K562 (cell line): ENCODE measurements around the gene PALMD. TPM values are rescaled to one million over a fixed set of nuclear protein-coding genes. Genes with fewer than 3 reads are reported as not detected.

ENCODE experiments used
- ATAC-seq: fragments of 200-7000 bp; cut with Tn5 transposase; 3 replicates; pipeline ENCODE4 v1.9.1; 2020; ENCODE audit warnings: moderate library complexity
- BruUV-seq: library from RNA; stranded (reverse); fragments of 400-500 nt; replicated peaks from 2 replicates; lab custom pipeline; 2021; lab: Mats Ljungman, UMichigan
- CTCF ChIA-PET: fragments of 300-600 bp; formaldehyde crosslinking; extraction: SDS; loops from one replicate; lab custom pipeline; 2021; ENCODE audit warnings: low intra/inter-chr PET ratio; lab: Yijun Ruan, JAX
- POLR2A ChIA-PET: fragments of 300-600, 350-650 bp; sonication (Branson Sonifier 250); formaldehyde crosslinking; extraction: SDS; loops from one replicate; lab custom pipeline; 2021; ENCODE audit warnings: antibody characterized with exemption, inconsistent platforms; lab: Yijun Ruan, JAX
- DNase-seq, 4 experiments: peaks; one replicate each; pipeline versions ENCODE4 v3.0.0 to v3.0.0-alpha.2; 2011 to 2018; ENCODE audit warnings: low spot score in 3 of 4, mixed read lengths in 3 of 4; ENCODE audit errors: extremely low read depth in 1 of 4
- FAIRE-seq: peaks from 2 replicates; lab custom pipeline; 2011; peaks lifted over from hg19 to GRCh38; lab: Jason Lieb, UNC
- H2AFZ ChIP-seq: 2 replicates; pipeline ENCODE4 v1.6.0; 2011; ENCODE audit warnings: low read depth, low read length, control low read depth, inconsistent platforms
- H3K27ac ChIP-seq: fragments of 200-600 bp; 3 replicates; pipeline ENCODE4 v1.8.0; 2011; ENCODE audit warnings: low read depth, mild to moderate bottlenecking, control low read depth, inconsistent platforms, low read length, moderate library complexity, mixed read lengths; ENCODE audit errors: extremely low read depth
- H3K27me3 ChIP-seq, 2 experiments: fragments of 300-600 bp in 1 of 2; 2 replicates in 1 of 2; 3 replicates in 1 of 2; pipeline versions ENCODE4 v1.6.0 to v1.8.0; 2011; ENCODE audit warnings: inconsistent platforms in 2 of 2, low read length in 2 of 2, mild to moderate bottlenecking in 1 of 2, mixed read lengths in 1 of 2, moderate library complexity in 1 of 2; ENCODE audit not compliant: control insufficient read depth in 2 of 2, insufficient read depth in 2 of 2
- H3K36me3 ChIP-seq: fragments of 300-600 bp; 3 replicates; pipeline ENCODE4 v1.8.0; 2011; ENCODE audit warnings: mild to moderate bottlenecking, low read length, inconsistent platforms; ENCODE audit not compliant: control insufficient read depth, insufficient read depth
- H3K4me1 ChIP-seq, 2 experiments: fragments of 200-600 bp in 1 of 2; replicated peaks in 1 of 2; 2 replicates in 1 of 2; 3 replicates in 1 of 2; pipeline versions ENCODE4 v1.5.1 to v1.8.0; 2011; ENCODE audit warnings: inconsistent platforms in 2 of 2, low read length in 2 of 2, mild to moderate bottlenecking in 1 of 2, mixed read lengths in 1 of 2, moderate library complexity in 1 of 2; ENCODE audit not compliant: control insufficient read depth in 2 of 2, insufficient read depth in 2 of 2
- H3K4me2 ChIP-seq: 2 replicates; pipeline ENCODE4 v1.6.1; 2011; ENCODE audit warnings: low read length, control low read depth, inconsistent platforms, mixed read lengths; ENCODE audit not compliant: insufficient read depth
- H3K4me3 ChIP-seq: fragments of 200-600 bp; sonication (generic), shearing (Covaris generic); 2 replicates; pipeline ENCODE4 v1.5.1; 2016; ENCODE audit warnings: control low read depth, inconsistent platforms
- H3K79me2 ChIP-seq: fragments of 200-600 bp; 3 replicates; pipeline ENCODE4 v1.8.0; 2011; ENCODE audit warnings: low read length, inconsistent platforms; ENCODE audit not compliant: control insufficient read depth, insufficient read depth
- H3K9ac ChIP-seq, 2 experiments: 2 replicates each; pipeline versions ENCODE4 v1.6.0 to v1.6.1; 2011; ENCODE audit warnings: low read depth in 2 of 2, low read length in 2 of 2, control low read depth in 1 of 2, inconsistent platforms in 1 of 2, mild to moderate bottlenecking in 1 of 2, mixed read lengths in 1 of 2; ENCODE audit not compliant: insufficient read depth in 1 of 2
- H3K9me1 ChIP-seq: one replicate; pipeline ENCODE4 v1.6.0; 2011; ENCODE audit warnings: inconsistent platforms, mild to moderate bottlenecking, low read length, moderate library complexity; ENCODE audit not compliant: control insufficient read depth, insufficient read depth
- H3K9me3 ChIP-seq: replicated peaks from 2 replicates; pipeline ENCODE4 v1.5.1; 2011; ENCODE audit warnings: low read depth, low read length, inconsistent platforms; ENCODE audit not compliant: control insufficient read depth, insufficient read depth
- H4K20me1 ChIP-seq: replicated peaks from 2 replicates; pipeline ENCODE4 v1.6.1; 2011; ENCODE audit warnings: low read length, inconsistent platforms, mixed read lengths; ENCODE audit not compliant: control insufficient read depth, insufficient read depth
- ELF4 ChIP-seq: fragments of 450-650 bp; formaldehyde crosslinking; IDR thresholded peaks from 2 replicates; pipeline ENCODE4 v1.4.0; 2022; ENCODE audit warnings: missing genetic modification characterization
- FOXK2 ChIP-seq, 2 experiments: fragments of 450-650 bp; IDR thresholded peaks in 1 of 2; conservative IDR thresholded peaks in 1 of 2; 2 replicates each; pipeline ENCODE4 v1.6.1; 2016; ENCODE audit warnings: low read depth in 2 of 2, mild to moderate bottlenecking in 1 of 2
- MXD1 ChIP-seq: fragments of 250-450 bp; sonication (Bioruptor Pico); IDR thresholded peaks from 2 replicates; pipeline ENCODE4 v1.8.0; 2021; ENCODE audit warnings: borderline replicate concordance, mild to moderate bottlenecking, moderate library complexity; ENCODE audit not compliant: poor library complexity, severe bottlenecking
- PTBP1 ChIP-seq: fragments of 200-400 bp; formaldehyde crosslinking; IDR thresholded peaks from 2 replicates; pipeline ENCODE4 v1.6.1; 2017; ENCODE audit warnings: low read depth, low read length
- RBM34 ChIP-seq: fragments of 200-400 bp; formaldehyde crosslinking; IDR thresholded peaks from 2 replicates; pipeline ENCODE4 v1.6.1; 2018; ENCODE audit warnings: low read length, borderline replicate concordance; ENCODE audit not compliant: insufficient read depth
- RBM39 ChIP-seq: fragments of 200-400 bp; formaldehyde crosslinking; optimal IDR thresholded peaks from 2 replicates; pipeline ENCODE3; 2018; ENCODE audit warnings: low read depth, low read length
- SLC30A9 ChIP-seq: fragments of 250-450 bp; sonication (Bioruptor Pico); IDR thresholded peaks from 2 replicates; pipeline ENCODE4 v1.8.0; 2022; ENCODE audit warnings: mild to moderate bottlenecking, moderate library complexity
- SP2 ChIP-seq: IDR thresholded peaks from 2 replicates; pipeline ENCODE4 v1.6.1; 2011; ENCODE audit warnings: mild to moderate bottlenecking, low read depth, low read length, moderate library complexity; ENCODE audit not compliant: poor library complexity, severe bottlenecking; ENCODE audit errors: extremely low read depth
- ZBTB5 ChIP-seq: fragments of 450-650 bp; IDR thresholded peaks from 2 replicates; pipeline ENCODE4 v1.6.1; 2017; ENCODE audit warnings: antibody characterized with exemption
- ZNF512 ChIP-seq: IDR thresholded peaks from 2 replicates; pipeline ENCODE4 v1.6.1; 2016; ENCODE audit warnings: missing genetic modification characterization, missing compliant biosample characterization
- WGBS: fragments of 100-300 bp; shearing (Covaris generic); methylation state at CpG from one replicate; pipeline ENCODE4 v1.1.6; 2016; ENCODE audit warnings: low coverage, mixed read lengths; ENCODE audit not compliant: insufficient coverage; ENCODE audit errors: missing lambda C conversion rate; 5-methylcytosine and 5-hydroxymethylcytosine counted together
- in situ Hi-C: fragments of 300-500 bp; cut with MboI; formaldehyde crosslinking; loops from 4 replicates; pipeline ENCODE4 v1.15.0; 2018; ENCODE audit warnings: inconsistent platforms, mixed read lengths
- intact Hi-C: fragments of 100-400 bp; cut with micrococcal nuclease; formaldehyde crosslinking; loops from 2 replicates; pipeline ENCODE4 v1.14.2; 2022
- polyA plus RNA-seq, 8 experiments: library from polyadenylated mRNA; depleted of rRNA in 4 of 8; stranded (reverse) in 5 of 8; unstranded in 3 of 8; fragments of >200 nt; fragmentation: Nextera tagmentation in 2 of 8; fragmentation: Illumina TruSeq in 1 of 8; extraction: Ambion mirVana in 2 of 8; extraction: Trizol in 1 of 8; gene quantifications; 2 replicates each; pipeline versions ENCODE4 v1.2.1 to v1.2.3, GENCODE V29; 2011 to 2014; ENCODE audit warnings: inconsistent platforms in 1 of 8, missing spikeins in 1 of 8
- total RNA-seq, 7 experiments: library from RNA; depleted of rRNA in 6 of 7; stranded (reverse); fragments of >200 nt in 6 of 7; fragmentation: Illumina TruSeq in 2 of 7; extraction: Trizol in 2 of 7; gene quantifications; 2 replicates each; pipeline versions ENCODE4 v1.2.1 to v1.2.3, GENCODE V29; 2011 to 2021; ENCODE audit warnings: low replicate concordance in 1 of 7

PALMD gene
- total and polyA plus RNA-seq, 9 of the 15 experiments (the other 6 are each of a cell fraction or from before 2014, with no cell fraction given), result 2.7 to 13.5 (median 5.4) TPM

- ChIA-PET POLR2A (interaction anchor here (0.6 to 2.8 kb wide), 4 partner anchors 11 to 55 kb away, joined by 3 to 10 read pairs (median 4); partner anchors contain the start of gene PALMD), CTCF (no interaction called here)
- Histone ChIP-seq H3K4me3 (no peak overlapping the region), H3K79me2 (no peaks in the 10 kb centered on the region), H3K27me3 (no peaks in the 10 kb centered on the region), H3K27ac (no peak overlapping the region), H3K9me3 (no peaks in the 10 kb centered on the region), H3K36me3 (no peaks in the 10 kb centered on the region), H3K4me2 (no peak overlapping the region), H4K20me1 (no peaks in the 10 kb centered on the region), H3K9ac (no peak overlapping the region), H3K4me1 (peaks cover 0 to 1% of the 10 kb centered on the region in 2 experiments; a peak in 3 of 5 replicates), H3K9me1 (no peaks in the 10 kb centered on the region), H2AFZ (peak overlapping the region; percentile 26; the same call in 1 of the 2 replicates)
- no peak for DNase-seq
- intact Hi-C loops (no loop called here), in situ Hi-C loops (no loop called here)
- BruUV-seq, result no TSS peak
- WGBS, result 64% methylated on average over 3 of the region's 3 CpGs
- no peak for TF ChIP-seq SP2
- no peak for ATAC-seq
- no peak for FAIRE-seq
These were observed 10.8 kb upstream of the PALMD start for GRCh38 chr1:99634971-99635624.

GRCh38 chr1:99635664-99636063, 10.2 kb upstream of the PALMD start:
- intact Hi-C loops (no loop called here), in situ Hi-C loops (no loop called here)
- POLR2A ChIA-PET, result interaction anchor here (0.6 to 1.5 kb wide), 3 partner anchors 16 to 54 kb away, joined by 3 to 4 read pairs (median 3); no protein-coding TSS in a partner anchor
- H3K9me1 ChIP-seq, result no peaks in the 10 kb centered on the region
- H3K36me3 ChIP-seq, result no peaks in the 10 kb centered on the region
- CTCF ChIA-PET, result no interaction called here
- peaks cover 4 to 5% of the 10 kb centered on the region in 2 experiments; a peak in 3 of 5 replicates for H3K4me1 ChIP-seq
- no peak overlapping the region for H3K4me2 ChIP-seq
- H3K27me3 ChIP-seq, result no peaks in the 10 kb centered on the region
- H3K9ac ChIP-seq, result no peak overlapping the region
- 31% methylated on average over 2 of the region's 2 CpGs for WGBS
- no peaks in the 10 kb centered on the region for H3K79me2 ChIP-seq
- H3K4me3 ChIP-seq, result no peak overlapping the region
- peak overlapping the region; percentile 26; the same call in 1 of the 2 replicates for H2AFZ ChIP-seq
- no peak overlapping the region for H3K27ac ChIP-seq
- FAIRE-seq (no peak), ATAC-seq (no peak), DNase-seq (no peak)
- no peaks in the 10 kb centered on the region for H3K9me3 ChIP-seq
- no peaks in the 10 kb centered on the region for H4K20me1 ChIP-seq
- no TSS peak for BruUV-seq
- TF ChIP-seq ELF4 (CRISPR knock-in tag) (no peak), RBM34 (no peak), ZBTB5 (no peak), MXD1 (no peak), RBM39 (no peak), ZNF512 (tag) (no peak), SLC30A9 (CRISPR knock-in tag) (no peak), FOXK2 (conservative IDR thresholded peaks at IDR 0.05 in 1 of 2, IDR thresholded peaks at IDR 0.05 in 1 of 2; ENCODE audit: low read depth in 2 of 2) (no peak), PTBP1 (no peak)
